Activated B cell treated with CpG ODN at 0.5 μM for 24 hours (primary cell): ENCODE measurements around the gene RPS6KL1. TPM values are rescaled to one million over a fixed set of nuclear protein-coding genes. Genes with fewer than 3 reads are reported as not detected.
A peak's percentile ranks its signal among the peaks of the same experiment; 100 is the strongest.

ENCODE experiments used
- ATAC-seq: fragments of 200-7000 bp; cut with Tn5 transposase; one replicate; pipeline ENCODE4 v1.10.0; 2021; ENCODE audit warnings: low read depth, mild to moderate bottlenecking, moderate library complexity
- CTCF ChIA-PET: fragments of 350-600 bp; sonication (Branson Sonifier 250); formaldehyde crosslinking; loops from one replicate; lab custom pipeline; 2021; ENCODE audit warnings: antibody characterized with exemption; lab: Charles Lee
- POLR2A ChIA-PET: fragments of 350-600 bp; sonication (Branson Sonifier 250); formaldehyde crosslinking; loops from one replicate; lab custom pipeline; 2021; ENCODE audit warnings: antibody characterized with exemption; lab: Charles Lee
- DNase-seq: peaks from one replicate; pipeline ENCODE4 v3.0.0; 2022
- H3K27ac Mint-ChIP-seq: one replicate; pipeline ENCODE4 v1.8.0; 2020; ENCODE audit warnings: mixed read lengths
- H3K27me3 Mint-ChIP-seq: one replicate; pipeline ENCODE4 v1.8.0; 2021; ENCODE audit warnings: mixed read lengths
- H3K36me3 Mint-ChIP-seq: one replicate; pipeline ENCODE4 v1.8.0; 2021; ENCODE audit warnings: low read depth, mixed read lengths
- H3K4me1 Mint-ChIP-seq: one replicate; pipeline ENCODE4 v1.8.0; 2021; ENCODE audit warnings: mixed read lengths
- H3K4me3 Mint-ChIP-seq: one replicate; pipeline ENCODE4 v1.8.0; 2020; ENCODE audit warnings: mild to moderate bottlenecking, mixed read lengths
- H3K9me3 Mint-ChIP-seq: one replicate; pipeline ENCODE4 v1.8.0; 2020; ENCODE audit warnings: mixed read lengths
- intact Hi-C: fragments of 100-400 bp; cut with micrococcal nuclease; formaldehyde crosslinking; loops from one replicate; pipeline ENCODE4 v1.15.1; 2024
- total RNA-seq: library from RNA; stranded (reverse); gene quantifications from 2 replicates; pipeline ENCODE4 v1.2.3, GENCODE V29; 2022
- TF ChIP-seq, protein P1 (sequence below): fragments of 200-600 bp; IDR thresholded peaks from one replicate; pipeline ENCODE4 v1.8.0; 2022; ENCODE audit warnings: antibody characterized with exemption, mild to moderate bottlenecking

The RPS6KL1 gene
- total RNA-seq, 1 donor from 2014 or later = 5.2 TPM

GRCh38 chr14:74904635-74905503, 18.2 kb downstream of the RPS6KL1 start:
- Mint-ChIP-seq H3K36me3 (peaks cover 50% of the 10 kb centered on the region), H3K4me1 (peaks cover 43% of the 10 kb centered on the region), H3K27me3 (no peaks in the 10 kb centered on the region), H3K4me3 (no peak overlapping the region), H3K27ac (peak overlapping the region; percentile 53), H3K9me3 (no peaks in the 10 kb centered on the region)
- DNase-seq = no peak
- POLR2A ChIA-PET = interaction anchor here (0.6 to 2.7 kb wide), 6 partner anchors 11 to 66 kb away, joined by 3 to 15 read pairs (median 5); partner anchors contain the start of gene DLST
- TF ChIP-seq, protein P1, sequence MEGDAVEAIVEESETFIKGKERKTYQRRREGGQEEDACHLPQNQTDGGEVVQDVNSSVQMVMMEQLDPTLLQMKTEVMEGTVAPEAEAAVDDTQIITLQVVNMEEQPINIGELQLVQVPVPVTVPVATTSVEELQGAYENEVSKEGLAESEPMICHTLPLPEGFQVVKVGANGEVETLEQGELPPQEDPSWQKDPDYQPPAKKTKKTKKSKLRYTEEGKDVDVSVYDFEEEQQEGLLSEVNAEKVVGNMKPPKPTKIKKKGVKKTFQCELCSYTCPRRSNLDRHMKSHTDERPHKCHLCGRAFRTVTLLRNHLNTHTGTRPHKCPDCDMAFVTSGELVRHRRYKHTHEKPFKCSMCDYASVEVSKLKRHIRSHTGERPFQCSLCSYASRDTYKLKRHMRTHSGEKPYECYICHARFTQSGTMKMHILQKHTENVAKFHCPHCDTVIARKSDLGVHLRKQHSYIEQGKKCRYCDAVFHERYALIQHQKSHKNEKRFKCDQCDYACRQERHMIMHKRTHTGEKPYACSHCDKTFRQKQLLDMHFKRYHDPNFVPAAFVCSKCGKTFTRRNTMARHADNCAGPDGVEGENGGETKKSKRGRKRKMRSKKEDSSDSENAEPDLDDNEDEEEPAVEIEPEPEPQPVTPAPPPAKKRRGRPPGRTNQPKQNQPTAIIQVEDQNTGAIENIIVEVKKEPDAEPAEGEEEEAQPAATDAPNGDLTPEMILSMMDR = no peak
- ATAC-seq = no peak
- intact Hi-C loops = loop anchor here (1.0 to 5.0 kb wide), 4 partner anchors 24 to 296 kb away; partner anchors contain the start of gene DLST
- CTCF ChIA-PET = interaction anchor here (0.9 to 6.9 kb wide), 18 partner anchors 10 to 296 kb away, joined by 3 to 288 read pairs (median 6); partner anchors contain the start of genes DLST, PROX2 and RPS6KL1

DNA sequence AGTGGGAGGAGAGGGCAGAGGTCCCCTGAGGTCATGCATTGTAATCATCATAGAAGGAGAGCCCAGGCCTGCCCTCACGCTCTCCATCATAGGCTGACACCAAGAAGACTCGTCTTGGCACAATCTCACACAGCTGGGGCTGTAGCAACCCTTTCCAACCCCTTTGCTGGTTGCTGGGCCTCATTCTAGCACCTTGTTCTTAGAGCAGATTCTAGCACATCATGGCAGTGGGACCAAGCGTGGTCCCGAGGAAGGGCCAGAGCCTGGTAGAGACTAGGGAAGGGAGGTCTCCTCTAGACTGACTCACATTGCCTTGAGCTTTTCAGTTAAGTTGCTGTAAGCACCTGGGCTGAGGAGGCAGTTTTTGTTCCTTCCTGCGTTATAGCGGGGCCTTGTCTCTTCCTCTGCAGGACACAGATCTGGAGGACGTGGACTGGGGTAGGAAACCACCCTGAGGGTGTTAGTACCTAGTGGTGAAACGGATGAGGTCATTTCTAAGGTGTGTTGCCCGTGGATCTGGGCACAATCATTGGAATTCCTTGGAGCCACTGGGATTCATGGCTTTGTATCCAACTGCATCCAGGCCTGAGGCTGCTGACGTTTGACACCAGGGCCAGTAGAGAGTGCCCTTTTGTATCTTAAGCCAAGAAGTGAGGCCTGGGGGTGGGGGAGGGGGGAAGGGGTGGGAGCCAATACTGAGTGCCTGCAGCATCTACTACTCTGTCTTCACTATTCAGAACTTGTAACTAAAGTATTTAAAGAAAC, 19.9 kb downstream of the RPS6KL1 start:
- TF ChIP-seq, protein P1 = no peak
- ATAC-seq (no peak), DNase-seq (no peak)
- Mint-ChIP-seq H3K4me3 (no peak overlapping the region), H3K4me1 (peaks cover 43% of the 10 kb centered on the region), H3K9me3 (no peaks in the 10 kb centered on the region), H3K27ac (peak overlapping the region; percentile 56), H3K27me3 (no peaks in the 10 kb centered on the region), H3K36me3 (peaks cover 67% of the 10 kb centered on the region)
- intact Hi-C loops = no loop called here
- ChIA-PET CTCF (interaction anchor here (3.8 to 6.9 kb wide), 2 partner anchors 43 to 44 kb away, joined by 22 to 288 read pairs; no protein-coding TSS in a partner anchor), POLR2A (no interaction called here)

GRCh38 chr14:74898694-74899093, 24.4 kb downstream of the RPS6KL1 start:
- peaks cover 96% of the 10 kb centered on the region for H3K36me3 Mint-ChIP-seq
- DNase-seq (no peak), ATAC-seq (no peak)
- no peaks in the 10 kb centered on the region for H3K27me3 Mint-ChIP-seq
- H3K9me3 Mint-ChIP-seq = no peaks in the 10 kb centered on the region
- TF ChIP-seq, protein P1 = no peak
- no peak overlapping the region for H3K27ac Mint-ChIP-seq
- CTCF ChIA-PET = no interaction called here
- no peak overlapping the region for H3K4me3 Mint-ChIP-seq
- POLR2A ChIA-PET = no interaction called here
- H3K4me1 Mint-ChIP-seq = peaks cover 20% of the 10 kb centered on the region
- intact Hi-C loops = no loop called here

GRCh38 chr14:74898083-74898482, 25.0 kb downstream of the RPS6KL1 start:
- intact Hi-C loops = no loop called here
- ChIA-PET POLR2A (interaction anchor here (0.7 kb wide), 1 partner anchor 230 kb away, joined by 5 read pairs; no protein-coding TSS in a partner anchor), CTCF (interaction anchor here (2.0 kb wide), 1 partner anchor 37 kb away, joined by 9 read pairs; no protein-coding TSS in a partner anchor)
- Mint-ChIP-seq H3K36me3 (peaks cover 98% of the 10 kb centered on the region), H3K9me3 (no peaks in the 10 kb centered on the region), H3K27ac (no peak overlapping the region), H3K4me1 (peaks cover 20% of the 10 kb centered on the region), H3K4me3 (no peak overlapping the region), H3K27me3 (no peaks in the 10 kb centered on the region)
- no peak for ATAC-seq
- no peak for DNase-seq
- TF ChIP-seq, protein P1 = no peak
